Hematopoietic multipotent progenitor cell (in vitro differentiated cells): ENCODE data around the gene CCDC9. TPM values are rescaled to one million over a fixed set of nuclear protein-coding genes. Genes with fewer than 3 reads are reported as not detected.
A peak's percentile ranks its signal among the peaks of the same experiment; 100 is the strongest.
"Not testable (repeated sequence)": the region's sequence is repeated elsewhere in the genome, so short reads cannot be mapped to it uniquely, and the experiment has no call there.

Experiments used
- DNase-seq, 3 donors: peaks; one replicate each; pipeline ENCODE4 v3.0.0-alpha.2; 2011 to 2015; ENCODE audit warnings: low read depth in 2 of 3, low spot score in 2 of 3
- total RNA-seq: library from RNA; depleted of rRNA; stranded (reverse); fragments of >200 nt; gene quantifications from one replicate; pipeline ENCODE4 v1.2.3, GENCODE V29; 2012

Gene CCDC9
- total RNA-seq, 1 donor = 6.5 TPM

DNA sequence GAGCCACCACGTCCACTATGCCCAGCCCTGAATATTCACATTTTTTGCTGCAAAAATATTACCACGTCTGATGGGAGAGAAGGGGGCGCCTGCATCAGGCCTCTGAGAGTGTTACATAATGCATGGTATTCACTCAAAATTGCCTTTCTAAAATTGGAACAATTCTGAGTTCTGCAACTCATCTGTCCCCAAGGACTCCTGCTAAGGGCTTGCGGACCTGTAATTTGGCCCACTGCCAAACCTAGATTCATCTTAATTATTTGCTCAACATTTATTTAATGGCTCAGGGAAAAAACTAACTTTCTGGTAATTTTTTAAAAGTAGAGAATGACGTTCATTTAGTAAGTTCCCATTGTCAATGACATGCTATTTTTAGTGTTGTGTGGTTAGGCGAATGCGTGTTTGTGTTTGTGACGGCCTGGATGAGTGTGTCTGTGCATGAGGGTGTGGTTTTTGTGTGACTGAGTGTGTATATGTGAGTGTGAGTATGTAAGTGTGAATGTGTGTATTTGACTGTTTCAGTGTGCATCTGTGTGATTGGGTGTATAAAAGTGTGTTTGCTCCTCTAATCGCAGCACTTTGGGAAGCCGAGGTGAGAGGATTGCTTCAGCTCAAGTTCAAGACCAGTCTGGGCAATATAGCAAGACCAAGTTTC, 27.2 kb downstream of the CCDC9 start:
- no peak for DNase-seq

GRCh38 chr19:47284324-47284899, 28.1 kb downstream of the CCDC9 start:
- DNase-seq = peak; percentile 54 to 74 (median 60)

DNA sequence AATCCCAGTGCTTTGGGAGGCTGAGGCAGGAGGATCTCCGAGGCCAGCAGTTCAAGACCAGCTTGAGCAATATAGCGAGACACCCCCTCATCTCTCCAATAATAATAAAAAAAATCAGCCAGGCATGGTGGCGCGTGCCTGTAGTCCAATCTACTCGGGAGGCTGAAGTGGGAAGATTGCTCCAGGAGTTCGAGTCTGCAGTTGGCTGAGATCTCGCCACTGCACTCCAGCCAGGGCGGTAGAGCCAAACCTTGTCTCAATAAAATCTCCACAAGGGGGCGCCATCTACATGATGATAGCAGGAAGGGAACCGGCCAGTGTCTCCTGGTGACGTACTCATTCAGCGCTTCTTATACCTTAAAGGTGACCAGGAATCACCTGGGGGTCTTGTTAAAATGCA, 39.7 kb downstream of the CCDC9 start:
- DNase-seq = peak; percentile 63 to 89 (median 77)

DNA sequence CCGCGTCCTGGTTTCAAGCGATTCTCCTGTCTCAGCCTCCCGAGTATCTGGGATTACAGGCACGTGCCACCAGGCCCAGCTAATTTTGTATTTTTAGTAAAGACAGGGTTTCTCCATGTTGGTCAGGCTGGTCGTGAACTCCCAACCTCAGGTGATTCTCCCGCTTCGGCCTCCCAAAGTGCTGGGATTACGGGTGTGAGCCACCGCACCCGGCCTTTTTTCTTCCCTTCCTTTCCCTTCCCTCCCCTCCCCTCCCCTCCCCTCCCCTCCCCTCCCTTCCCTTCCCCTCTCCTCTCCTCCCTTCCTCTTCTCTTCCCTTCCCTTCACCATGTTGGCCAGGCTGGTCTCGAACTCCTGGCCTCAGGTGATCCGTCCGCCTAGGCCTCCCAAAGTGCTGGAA, 44.5 kb downstream of the CCDC9 start:
- not testable (repeated sequence) for DNase-seq

GRCh38 chr19:47302249-47302648, 45.9 kb downstream of the CCDC9 start:
- DNase-seq = no peak

GRCh38 chr19:47303966-47304365, 47.6 kb downstream of the CCDC9 start:
- peak in 1 of 3 donors; percentile 48 for DNase-seq

DNA sequence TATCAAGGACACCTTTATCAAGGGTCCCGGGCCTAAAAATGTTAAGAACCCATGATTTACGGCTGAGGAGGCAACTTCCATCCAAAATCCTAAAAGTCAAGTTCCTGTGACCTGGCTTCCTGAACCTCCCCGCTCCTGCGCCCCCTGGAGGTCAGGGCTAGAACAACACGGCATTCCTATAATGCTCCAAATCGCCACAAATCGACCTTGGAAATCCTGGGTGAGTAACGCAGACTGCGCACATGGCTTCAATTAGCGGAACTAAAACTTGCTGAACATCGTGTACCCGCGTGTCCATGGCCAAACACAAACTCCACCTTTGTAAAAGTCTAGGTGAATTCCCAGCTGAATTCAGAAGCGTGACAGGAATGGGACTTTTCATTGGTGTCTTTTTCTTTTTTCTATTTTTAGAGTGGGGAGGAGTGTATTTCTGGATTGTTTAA, 49.0 kb downstream of the CCDC9 start:
- DNase-seq = peak in 1 of 3 donors; percentile 24

- no peak for DNase-seq
Measured at GRCh38 chr19:47306303-47306702, 50.0 kb downstream of the CCDC9 start.

DNA sequence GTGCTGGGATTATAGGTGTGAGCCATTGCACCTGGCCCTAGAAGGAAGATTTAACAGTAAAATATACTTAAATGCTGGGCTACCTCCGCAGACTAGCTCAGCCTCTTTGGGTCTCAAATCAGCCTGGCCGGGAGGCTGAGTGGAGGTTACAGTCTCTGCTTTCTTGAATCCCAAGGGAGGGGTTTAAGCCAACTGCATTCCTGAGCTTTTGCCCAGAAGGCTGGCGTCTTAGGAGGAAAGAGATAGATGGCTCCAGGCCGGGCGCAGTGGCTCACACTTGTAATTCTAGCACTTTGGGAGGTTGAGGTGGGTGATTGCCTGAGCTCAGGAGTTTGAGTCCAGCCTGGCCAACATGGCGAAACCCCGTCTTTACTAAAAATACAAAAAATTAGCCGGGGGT, 52.7 kb downstream of the CCDC9 start:
- DNase-seq = no peak

- no peak for DNase-seq
Measured at GRCh38 chr19:47309608-47310007, 53.3 kb downstream of the CCDC9 start, which contains the start of gene C5AR1. Gene C5AR1, plus strand, starts transcription at chr19:47309861. Its CDS starts 35 bp downstream, at chr19:47309896.

DNA sequence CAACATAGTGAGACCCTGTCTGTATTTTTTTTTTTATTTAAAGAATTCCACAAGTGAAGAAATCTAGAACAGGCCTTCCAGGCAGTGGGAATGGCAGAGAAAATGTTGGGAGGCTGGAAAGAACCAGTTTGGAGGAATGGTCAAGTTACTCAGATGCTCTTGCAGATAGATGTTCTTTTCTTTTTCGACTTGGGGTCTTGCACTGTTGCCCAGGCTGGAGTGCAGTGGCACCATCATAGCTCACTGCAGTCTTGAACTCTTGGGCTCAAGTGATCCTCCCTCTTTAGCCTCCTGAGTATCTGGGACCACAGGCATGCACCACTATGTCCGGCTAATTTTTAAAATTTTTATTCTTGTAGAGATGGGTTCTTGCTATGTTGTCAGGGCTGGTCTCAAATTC, 54.0 kb downstream of the CCDC9 start:
- DNase-seq = no peak

GRCh38 chr19:47310819-47311218, 54.5 kb downstream of the CCDC9 start:
- peak in 1 of 3 donors; percentile 12 for DNase-seq

DNA sequence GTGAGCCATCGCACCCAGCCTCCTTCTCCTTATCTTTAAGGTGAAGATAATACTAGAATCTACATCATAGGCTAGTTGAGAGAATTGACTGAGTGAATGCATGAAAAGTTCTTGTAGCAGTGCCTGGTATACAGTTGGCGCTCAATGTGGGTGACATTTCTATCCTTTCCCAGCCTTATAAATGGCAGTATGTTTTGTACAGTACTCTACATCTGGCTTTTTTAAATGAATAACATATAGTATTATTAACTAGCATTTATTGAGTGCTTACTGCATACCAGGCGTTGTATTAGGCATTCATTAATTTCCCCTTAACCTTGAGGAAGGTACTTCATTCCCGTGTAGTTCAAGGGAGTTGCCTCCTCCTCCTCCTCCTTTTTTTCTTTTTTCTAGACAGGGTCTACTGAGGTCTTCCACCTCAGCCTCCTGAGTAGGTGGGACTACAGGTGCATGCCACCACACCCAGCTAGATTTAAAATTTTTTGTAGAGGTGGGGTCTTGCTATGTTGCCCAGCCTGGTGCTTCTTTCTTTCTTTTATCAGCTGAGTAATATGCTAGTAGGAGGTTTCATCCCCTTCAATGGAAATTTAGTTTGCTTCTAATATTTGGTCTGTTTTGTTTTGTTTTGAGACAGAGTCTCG, 56.2 kb downstream of the CCDC9 start:
- DNase-seq = no peak

GRCh38 chr19:47313754-47314295, 57.5 kb downstream of the CCDC9 start:
- no peak for DNase-seq

DNA sequence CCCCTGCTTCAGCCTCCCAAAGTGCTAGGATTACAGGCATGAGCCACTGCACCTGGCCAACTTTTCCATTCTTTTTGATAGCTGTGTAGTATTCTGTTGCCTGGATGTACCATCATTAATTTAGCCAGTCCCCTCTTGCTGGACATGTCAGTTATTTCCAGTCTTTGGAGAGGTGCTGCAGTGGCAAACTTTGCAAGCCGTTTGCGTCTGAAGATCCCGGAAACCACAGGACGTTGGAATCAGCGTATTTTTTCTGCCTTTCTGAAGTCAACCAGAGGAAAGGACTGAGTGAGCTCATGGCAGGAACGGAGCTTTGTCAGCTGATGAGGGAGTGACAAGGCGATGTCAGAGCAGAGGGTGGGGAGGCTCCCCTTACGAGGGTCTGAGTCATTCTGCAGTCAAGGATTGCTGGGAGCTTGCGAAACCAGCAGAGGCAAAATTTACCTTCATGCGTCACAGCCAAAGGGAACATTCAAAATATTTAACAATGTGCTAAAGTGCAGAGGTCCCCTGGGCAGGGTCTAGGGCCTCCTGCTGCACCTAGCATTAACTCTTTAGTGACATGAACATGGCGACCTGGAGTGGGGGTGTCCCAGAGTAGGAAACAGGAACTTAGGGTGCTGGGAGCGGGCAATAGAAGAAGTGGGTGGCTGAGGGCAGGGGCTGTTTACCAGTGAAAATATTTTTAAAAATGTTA, 58.9 kb downstream of the CCDC9 start:
- DNase-seq = peak in 2 of 3 donors; percentile 48 to 56

DNA sequence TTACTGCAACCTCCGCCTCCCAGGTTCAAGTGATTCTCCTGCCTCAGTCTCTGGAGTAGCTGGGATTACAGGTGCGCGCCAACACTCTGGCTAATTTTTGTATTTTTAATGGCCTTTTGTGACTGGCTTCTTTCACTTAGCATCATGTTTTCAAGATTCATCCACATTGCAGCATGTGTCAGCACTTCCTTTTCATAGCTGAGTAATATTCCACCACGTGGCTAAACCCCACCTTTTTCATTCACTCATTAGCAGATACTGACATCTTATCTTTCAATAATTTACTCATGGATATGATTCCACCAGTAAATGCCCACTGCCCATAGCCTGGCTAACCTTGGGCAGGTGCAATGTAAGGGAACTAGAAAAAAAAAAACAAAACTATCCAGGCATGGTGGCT, 60.2 kb downstream of the CCDC9 start:
- no peak for DNase-seq

DNA sequence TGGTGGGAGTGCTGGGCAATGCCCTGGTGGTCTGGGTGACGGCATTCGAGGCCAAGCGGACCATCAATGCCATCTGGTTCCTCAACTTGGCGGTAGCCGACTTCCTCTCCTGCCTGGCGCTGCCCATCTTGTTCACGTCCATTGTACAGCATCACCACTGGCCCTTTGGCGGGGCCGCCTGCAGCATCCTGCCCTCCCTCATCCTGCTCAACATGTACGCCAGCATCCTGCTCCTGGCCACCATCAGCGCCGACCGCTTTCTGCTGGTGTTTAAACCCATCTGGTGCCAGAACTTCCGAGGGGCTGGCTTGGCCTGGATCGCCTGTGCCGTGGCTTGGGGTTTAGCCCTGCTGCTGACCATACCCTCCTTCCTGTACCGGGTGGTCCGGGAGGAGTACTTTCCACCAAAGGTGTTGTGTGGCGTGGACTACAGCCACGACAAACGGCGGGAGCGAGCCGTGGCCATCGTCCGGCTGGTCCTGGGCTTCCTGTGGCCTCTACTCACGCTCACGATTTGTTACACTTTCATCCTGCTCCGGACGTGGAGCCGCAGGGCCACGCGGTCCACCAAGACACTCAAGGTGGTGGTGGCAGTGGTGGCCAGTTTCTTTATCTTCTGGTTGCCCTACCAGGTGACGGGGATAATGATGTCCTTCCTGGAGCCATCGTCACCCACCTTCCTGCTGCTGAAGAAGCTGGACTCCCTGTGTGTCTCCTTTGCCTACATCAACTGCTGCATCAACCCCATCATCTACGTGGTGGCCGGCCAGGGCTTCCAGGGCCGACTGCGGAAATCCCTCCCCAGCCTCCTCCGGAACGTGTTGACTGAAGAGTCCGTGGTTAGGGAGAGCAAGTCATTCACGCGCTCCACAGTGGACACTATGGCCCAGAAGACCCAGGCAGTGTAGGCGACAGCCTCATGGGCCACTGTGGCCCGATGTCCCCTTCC, 63.9 kb downstream of the CCDC9 start:
- DNase-seq = no peak
